ENCODE data around the gene FIGN. TPM values are rescaled to one million over a fixed set of nuclear protein-coding genes. Genes with fewer than 3 reads are reported as not detected.

Gene FIGN
- total and polyA plus RNA-seq, 2 donors (not counting 3 experiments of a cell fraction or from before 2014, with no cell fraction given), result 1.8 to 8.1 TPM

DNA sequence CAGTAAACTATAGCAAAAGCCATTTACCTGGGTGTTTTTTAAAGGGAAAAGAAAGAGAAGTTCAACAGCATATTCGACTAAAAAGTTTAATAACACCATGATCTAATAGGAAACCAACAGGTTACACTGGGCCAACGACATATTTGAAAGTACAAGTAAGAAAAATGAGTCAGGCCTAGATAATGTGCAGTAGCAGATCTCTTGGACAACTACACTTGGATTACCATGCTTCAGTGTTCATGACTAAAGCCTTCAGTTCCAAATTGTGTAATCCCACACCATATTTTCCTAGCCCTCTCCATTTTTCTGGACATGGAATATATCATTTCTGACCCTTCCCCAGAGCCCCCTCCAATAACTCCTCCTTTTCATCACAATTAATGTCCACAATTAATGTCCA is 39.1 kb upstream of the FIGN start:
- H3K9ac ChIP-seq (replicated peaks; ENCODE audit: extremely low read depth, insufficient read depth, low read length), result no peak overlapping the region
- no peaks in the 10 kb centered on the region for H3K9me1 ChIP-seq (replicated peaks; ENCODE audit: control insufficient read depth, extremely low read depth, insufficient read depth, low read length)
- CTCF ChIA-PET, result no interaction called here
- FAIRE-seq (peak; percentile 76), DNase-seq (ENCODE audit: low read depth, low spot score) (peak; percentile 51)
- H3K4me3 ChIP-seq (replicated peaks in 1 of 3; ENCODE audit: insufficient read depth in 1 of 3, low read depth in 1 of 3, low read length in 3 of 3), result no peak overlapping the region
- peaks cover 29% of the 10 kb centered on the region for H3K4me1 ChIP-seq (ENCODE audit: control insufficient read depth, extremely low read depth, insufficient read depth, low read length)
- no peak for TF ChIP-seq FOS (IDR thresholded peaks at IDR 0.05; ENCODE audit: borderline replicate concordance, insufficient read depth, low read length)
- TF ChIP-seq JUN (IDR thresholded peaks at IDR 0.05; ENCODE audit: borderline replicate concordance, insufficient read depth, insufficient read length, low read depth), result peak; percentile 28
- dilution Hi-C loops (cut with MboI; ENCODE audit: extremely low pct_ligation_motif_present, low sequenced_read_pairs), result no loop called here
- H3K27ac ChIP-seq (ENCODE audit: insufficient read depth, low read depth, low read length), result peak overlapping the region; percentile 48
- no peaks in the 10 kb centered on the region for H3K79me2 ChIP-seq (ENCODE audit: control insufficient read depth, insufficient read depth, low read length)
- no peaks in the 10 kb centered on the region for H3K27me3 ChIP-seq (ENCODE audit: control insufficient read depth in 2 of 2, insufficient read depth in 2 of 2, low read length in 2 of 2)
- intact Hi-C loops (cut with micrococcal nuclease), result loop anchor here (2.0 to 5.0 kb wide), 2 partner anchors 108 to 426 kb away; no protein-coding TSS in a partner anchor
- peak overlapping the region; percentile 27 for H2AFZ ChIP-seq (ENCODE audit: low read depth, low read length)
- BruUV-seq (replicated peaks), result no TSS peak
- no peaks in the 10 kb centered on the region for H3K36me3 ChIP-seq (ENCODE audit: control insufficient read depth in 2 of 2, extremely low read depth in 1 of 2, insufficient read depth in 2 of 2, low read length in 2 of 2)
- POLR2A ChIA-PET, result no interaction called here
- H4K20me1 ChIP-seq (replicated peaks; ENCODE audit: control insufficient read depth, extremely low read depth, insufficient read depth, low read length), result no peaks in the 10 kb centered on the region
- peak overlapping the region; percentile 52 for H3K4me2 ChIP-seq (ENCODE audit: insufficient read depth, low read length)
- H3K9me3 ChIP-seq (replicated peaks; ENCODE audit: control insufficient read depth, insufficient read depth, low read length), result no peaks in the 10 kb centered on the region

DNA sequence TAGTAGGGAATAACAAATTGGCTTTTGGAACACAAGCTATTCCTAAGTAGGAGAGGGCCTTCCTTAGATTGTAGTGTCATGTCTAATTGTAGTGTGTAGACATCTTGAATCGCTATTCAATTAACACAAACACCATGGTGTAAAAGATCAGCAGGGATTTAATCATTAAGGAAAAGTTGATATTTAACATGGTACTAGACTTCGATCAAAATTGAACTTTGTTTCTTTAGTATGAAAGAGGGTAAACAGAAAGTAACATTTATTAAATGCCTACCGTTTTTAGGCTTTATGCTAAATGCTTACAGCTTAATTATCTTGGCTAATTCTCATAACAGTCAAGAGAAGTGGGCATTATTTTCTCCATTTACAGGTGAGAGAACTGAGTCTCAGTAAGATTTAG is 37.5 kb upstream of the FIGN start:
- no peaks in the 10 kb centered on the region for H3K9me3 ChIP-seq (replicated peaks; ENCODE audit: control insufficient read depth, insufficient read depth, low read length)
- H3K4me2 ChIP-seq (ENCODE audit: insufficient read depth, low read length), result no peak overlapping the region
- H3K27ac ChIP-seq (ENCODE audit: insufficient read depth, low read depth, low read length), result no peak overlapping the region
- FAIRE-seq (no peak), DNase-seq (ENCODE audit: low read depth, low spot score) (no peak)
- no peaks in the 10 kb centered on the region for H4K20me1 ChIP-seq (replicated peaks; ENCODE audit: control insufficient read depth, extremely low read depth, insufficient read depth, low read length)
- H3K4me3 ChIP-seq (replicated peaks in 1 of 3; ENCODE audit: insufficient read depth in 1 of 3, low read depth in 1 of 3, low read length in 3 of 3), result no peak overlapping the region
- intact Hi-C loops (cut with micrococcal nuclease), result no loop called here
- dilution Hi-C loops (cut with MboI; ENCODE audit: extremely low pct_ligation_motif_present, low sequenced_read_pairs), result no loop called here
- H3K9ac ChIP-seq (replicated peaks; ENCODE audit: extremely low read depth, insufficient read depth, low read length), result no peak overlapping the region
- H3K79me2 ChIP-seq (ENCODE audit: control insufficient read depth, insufficient read depth, low read length), result no peaks in the 10 kb centered on the region
- BruUV-seq (replicated peaks), result no TSS peak
- CTCF ChIA-PET, result no interaction called here
- TF ChIP-seq POLR2A (IDR thresholded peaks at IDR 0.05; ENCODE audit: low read depth, low read length) (no peak), EZH2 (IDR thresholded peaks at IDR 0.05; ENCODE audit: borderline replicate concordance, low read depth, low read length, severe bottlenecking) (no peak), JUN (IDR thresholded peaks at IDR 0.05; ENCODE audit: borderline replicate concordance, insufficient read depth, insufficient read length, low read depth) (no peak), FOS (IDR thresholded peaks at IDR 0.05; ENCODE audit: borderline replicate concordance, insufficient read depth, low read length) (no peak), GATA2 (IDR thresholded peaks at IDR 0.05; ENCODE audit: insufficient read depth, insufficient read length, low read depth, low read length) (no peak), POLR2AphosphoS5 (IDR thresholded peaks at IDR 0.05; ENCODE audit: insufficient read depth, low read depth, low read length) (no peak), MYC (IDR thresholded peaks at IDR 0.05; ENCODE audit: low read depth, low read length) (no peak)
- TF ChIP-seq, protein P1, sequence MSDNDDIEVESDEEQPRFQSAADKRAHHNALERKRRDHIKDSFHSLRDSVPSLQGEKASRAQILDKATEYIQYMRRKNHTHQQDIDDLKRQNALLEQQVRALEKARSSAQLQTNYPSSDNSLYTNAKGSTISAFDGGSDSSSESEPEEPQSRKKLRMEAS (IDR thresholded peaks at IDR 0.05; ENCODE audit: insufficient read depth, insufficient read length), result no peak
- TF ChIP-seq, protein P2, sequence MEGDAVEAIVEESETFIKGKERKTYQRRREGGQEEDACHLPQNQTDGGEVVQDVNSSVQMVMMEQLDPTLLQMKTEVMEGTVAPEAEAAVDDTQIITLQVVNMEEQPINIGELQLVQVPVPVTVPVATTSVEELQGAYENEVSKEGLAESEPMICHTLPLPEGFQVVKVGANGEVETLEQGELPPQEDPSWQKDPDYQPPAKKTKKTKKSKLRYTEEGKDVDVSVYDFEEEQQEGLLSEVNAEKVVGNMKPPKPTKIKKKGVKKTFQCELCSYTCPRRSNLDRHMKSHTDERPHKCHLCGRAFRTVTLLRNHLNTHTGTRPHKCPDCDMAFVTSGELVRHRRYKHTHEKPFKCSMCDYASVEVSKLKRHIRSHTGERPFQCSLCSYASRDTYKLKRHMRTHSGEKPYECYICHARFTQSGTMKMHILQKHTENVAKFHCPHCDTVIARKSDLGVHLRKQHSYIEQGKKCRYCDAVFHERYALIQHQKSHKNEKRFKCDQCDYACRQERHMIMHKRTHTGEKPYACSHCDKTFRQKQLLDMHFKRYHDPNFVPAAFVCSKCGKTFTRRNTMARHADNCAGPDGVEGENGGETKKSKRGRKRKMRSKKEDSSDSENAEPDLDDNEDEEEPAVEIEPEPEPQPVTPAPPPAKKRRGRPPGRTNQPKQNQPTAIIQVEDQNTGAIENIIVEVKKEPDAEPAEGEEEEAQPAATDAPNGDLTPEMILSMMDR (IDR thresholded peaks at IDR 0.05; ENCODE audit: extremely low read depth in 1 of 2, insufficient read depth in 1 of 2, low read depth in 1 of 2, low read length in 2 of 2), result no peak
- H3K9me1 ChIP-seq (replicated peaks; ENCODE audit: control insufficient read depth, extremely low read depth, insufficient read depth, low read length), result no peaks in the 10 kb centered on the region
- H3K4me1 ChIP-seq (ENCODE audit: control insufficient read depth, extremely low read depth, insufficient read depth, low read length), result peaks cover 20% of the 10 kb centered on the region
- no peak overlapping the region for H2AFZ ChIP-seq (ENCODE audit: low read depth, low read length)
- no peaks in the 10 kb centered on the region for H3K27me3 ChIP-seq (ENCODE audit: control insufficient read depth in 2 of 2, insufficient read depth in 2 of 2, low read length in 2 of 2)
- POLR2A ChIA-PET, result no interaction called here
- H3K36me3 ChIP-seq (ENCODE audit: control insufficient read depth in 2 of 2, extremely low read depth in 1 of 2, insufficient read depth in 2 of 2, low read length in 2 of 2), result no peaks in the 10 kb centered on the region
